Endothelial cell (in vitro differentiated cells): ENCODE data around the gene PITX1. TPM values are rescaled to one million over a fixed set of nuclear protein-coding genes. Genes with fewer than 3 reads are reported as not detected.

ENCODE experiments used
- DNase-seq: peaks from one replicate; pipeline ENCODE4 v3.0.0; 2021; ENCODE audit warnings: low spot score
- H3K27ac Mint-ChIP-seq: one replicate; pipeline ENCODE4 v1.8.0; 2021; ENCODE audit warnings: mixed read lengths, inconsistent platforms; ENCODE audit not compliant: unreplicated experiment
- H3K27me3 Mint-ChIP-seq: one replicate; pipeline ENCODE4 v1.8.0; 2021; ENCODE audit warnings: mild to moderate bottlenecking, moderate library complexity, mixed read lengths, inconsistent platforms; ENCODE audit not compliant: unreplicated experiment
- H3K36me3 Mint-ChIP-seq: one replicate; pipeline ENCODE4 v1.8.0; 2021; ENCODE audit warnings: mild to moderate bottlenecking, low read depth, mixed read lengths, inconsistent platforms; ENCODE audit not compliant: unreplicated experiment
- H3K4me1 Mint-ChIP-seq: one replicate; pipeline ENCODE4 v1.8.0; 2021; ENCODE audit warnings: mild to moderate bottlenecking, mixed read lengths, inconsistent platforms; ENCODE audit not compliant: unreplicated experiment
- H3K4me3 Mint-ChIP-seq: one replicate; pipeline ENCODE4 v1.8.0; 2021; ENCODE audit warnings: mild to moderate bottlenecking, mixed read lengths, inconsistent platforms; ENCODE audit not compliant: unreplicated experiment
- H3K9me3 Mint-ChIP-seq: one replicate; pipeline ENCODE4 v1.8.0; 2021; ENCODE audit warnings: mixed read lengths, inconsistent platforms; ENCODE audit not compliant: unreplicated experiment
- total RNA-seq: library from RNA; stranded (reverse); fragmentation: NEBNext Ultra II Directional; extraction: Animal tissue kit (Norgen Biotek cat#: 25700); gene quantifications from one replicate; pipeline ENCODE4 v1.2.1, GENCODE V29; 2021; ENCODE audit not compliant: unreplicated experiment
- TF ChIP-seq, protein P1 (sequence below): fragments of 200-600 bp; sonication (generic); IDR thresholded peaks from one replicate; pipeline ENCODE4 v1.5.0; 2021; ENCODE audit warnings: antibody characterized with exemption; ENCODE audit not compliant: unreplicated experiment

PITX1 gene
- total RNA-seq, 1 donor from 2014 or later = 0.87 TPM

DNA sequence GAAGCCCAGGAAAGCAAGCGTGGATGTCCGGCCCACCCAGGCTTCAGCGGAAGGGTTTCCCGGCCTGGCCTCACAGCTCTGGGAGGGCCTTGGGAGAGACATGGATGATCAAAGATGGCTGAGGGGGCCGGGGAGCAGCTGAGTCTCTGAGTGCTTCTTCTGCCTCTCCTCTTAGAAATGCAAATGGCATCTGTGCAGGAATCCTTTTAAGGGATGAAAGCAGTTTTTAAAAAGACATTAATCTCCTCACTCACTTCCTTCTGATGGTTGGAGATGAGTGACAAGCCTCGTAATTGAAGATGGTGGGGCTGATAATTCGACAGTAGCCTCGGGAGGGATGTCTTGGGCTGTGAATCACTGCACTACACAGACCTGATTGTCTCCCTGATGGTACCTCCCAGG is 24.3 kb upstream of the PITX1 start:
- DNase-seq = no peak
- Mint-ChIP-seq H3K4me1 (no peaks in the 10 kb centered on the region), H3K27me3 (peaks cover 9% of the 10 kb centered on the region), H3K9me3 (no peaks in the 10 kb centered on the region), H3K36me3 (no peaks in the 10 kb centered on the region), H3K27ac (no peak overlapping the region), H3K4me3 (no peak overlapping the region)
- TF ChIP-seq, protein P1, sequence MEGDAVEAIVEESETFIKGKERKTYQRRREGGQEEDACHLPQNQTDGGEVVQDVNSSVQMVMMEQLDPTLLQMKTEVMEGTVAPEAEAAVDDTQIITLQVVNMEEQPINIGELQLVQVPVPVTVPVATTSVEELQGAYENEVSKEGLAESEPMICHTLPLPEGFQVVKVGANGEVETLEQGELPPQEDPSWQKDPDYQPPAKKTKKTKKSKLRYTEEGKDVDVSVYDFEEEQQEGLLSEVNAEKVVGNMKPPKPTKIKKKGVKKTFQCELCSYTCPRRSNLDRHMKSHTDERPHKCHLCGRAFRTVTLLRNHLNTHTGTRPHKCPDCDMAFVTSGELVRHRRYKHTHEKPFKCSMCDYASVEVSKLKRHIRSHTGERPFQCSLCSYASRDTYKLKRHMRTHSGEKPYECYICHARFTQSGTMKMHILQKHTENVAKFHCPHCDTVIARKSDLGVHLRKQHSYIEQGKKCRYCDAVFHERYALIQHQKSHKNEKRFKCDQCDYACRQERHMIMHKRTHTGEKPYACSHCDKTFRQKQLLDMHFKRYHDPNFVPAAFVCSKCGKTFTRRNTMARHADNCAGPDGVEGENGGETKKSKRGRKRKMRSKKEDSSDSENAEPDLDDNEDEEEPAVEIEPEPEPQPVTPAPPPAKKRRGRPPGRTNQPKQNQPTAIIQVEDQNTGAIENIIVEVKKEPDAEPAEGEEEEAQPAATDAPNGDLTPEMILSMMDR = no peak

DNA sequence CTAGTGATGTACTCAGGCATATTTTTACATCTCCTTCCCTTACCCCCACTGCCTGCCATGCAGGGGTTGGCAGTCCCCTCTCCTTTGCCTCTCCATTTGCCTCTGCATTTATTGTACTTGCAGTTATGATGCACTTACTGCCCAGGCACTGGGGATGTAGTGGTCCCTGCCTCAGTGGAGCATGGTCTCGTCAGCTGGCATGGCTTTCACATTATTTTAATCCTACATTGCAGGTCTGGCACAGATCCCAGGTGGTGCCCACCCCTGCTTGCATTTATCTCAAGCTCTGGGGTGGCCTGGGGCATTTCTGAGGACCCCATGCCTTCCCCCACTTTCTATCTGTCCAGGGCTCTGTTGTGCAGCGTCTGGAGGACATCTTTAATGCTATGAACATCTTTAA is 23.2 kb upstream of the PITX1 start:
- H3K4me3 Mint-ChIP-seq = no peak overlapping the region
- H3K4me1 Mint-ChIP-seq = no peaks in the 10 kb centered on the region
- H3K27ac Mint-ChIP-seq = no peak overlapping the region
- peaks cover 8% of the 10 kb centered on the region for H3K27me3 Mint-ChIP-seq
- TF ChIP-seq, protein P1 = no peak
- no peak for DNase-seq
- no peaks in the 10 kb centered on the region for H3K36me3 Mint-ChIP-seq
- no peaks in the 10 kb centered on the region for H3K9me3 Mint-ChIP-seq

DNA sequence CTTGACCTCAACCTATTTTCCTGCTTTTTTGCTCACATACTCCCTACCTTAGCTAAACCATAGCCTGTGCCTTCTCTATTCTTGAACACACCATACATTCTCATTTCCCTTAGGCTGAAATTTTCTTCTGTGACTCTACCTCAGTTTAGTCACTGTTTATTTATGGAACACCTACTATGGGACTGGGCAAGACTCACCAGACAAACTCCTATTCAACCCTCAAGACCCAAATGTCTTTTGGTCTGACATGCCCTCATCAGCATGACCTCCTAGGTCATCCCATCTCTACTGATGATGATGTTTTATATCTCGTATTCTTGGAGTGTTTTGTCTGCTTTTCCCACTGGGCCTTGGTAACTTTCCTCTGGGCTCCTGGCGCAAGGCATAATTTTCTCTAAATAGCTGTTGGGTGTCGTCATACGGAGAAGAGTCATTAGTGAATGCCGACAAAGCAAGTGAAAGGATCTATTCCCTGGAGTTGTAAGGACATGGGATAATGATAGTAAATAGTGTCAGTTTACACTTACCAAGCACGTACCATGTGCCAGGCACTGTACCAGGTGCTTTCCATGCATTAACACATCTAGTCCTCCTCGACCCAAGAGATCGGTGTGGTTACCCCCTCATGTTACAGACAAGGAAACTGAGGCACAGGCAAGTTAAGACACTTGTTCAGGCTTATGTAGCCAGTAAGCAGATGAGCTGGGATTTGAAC is 22.4 kb upstream of the PITX1 start:
- H3K36me3 Mint-ChIP-seq = no peaks in the 10 kb centered on the region
- no peak overlapping the region for H3K4me3 Mint-ChIP-seq
- no peaks in the 10 kb centered on the region for H3K4me1 Mint-ChIP-seq
- no peaks in the 10 kb centered on the region for H3K9me3 Mint-ChIP-seq
- H3K27ac Mint-ChIP-seq = no peak overlapping the region
- DNase-seq = no peak
- H3K27me3 Mint-ChIP-seq = peaks cover 13% of the 10 kb centered on the region
- TF ChIP-seq, protein P1 = no peak

DNA sequence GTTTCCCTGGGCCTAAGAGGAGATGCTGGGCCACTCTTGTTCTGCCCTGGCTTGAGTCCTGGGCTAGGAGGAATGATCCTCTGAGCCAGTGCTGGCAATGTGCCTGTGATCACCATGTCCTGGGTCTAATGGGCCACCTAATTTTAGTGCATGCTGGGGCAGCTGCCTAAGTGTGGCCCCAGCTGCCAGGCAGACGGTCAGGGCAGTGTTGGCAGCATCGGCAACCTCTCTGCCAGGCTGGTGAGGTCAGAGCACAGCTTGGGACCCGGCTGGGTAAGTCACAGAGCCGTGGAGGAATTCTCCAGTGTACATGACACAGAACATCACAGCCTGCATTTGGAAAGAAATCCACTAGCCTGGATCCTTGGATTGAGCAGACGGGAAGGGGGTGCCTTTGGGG is 21.4 kb upstream of the PITX1 start:
- peaks cover 18% of the 10 kb centered on the region for H3K27me3 Mint-ChIP-seq
- H3K36me3 Mint-ChIP-seq = peaks cover 4% of the 10 kb centered on the region
- H3K27ac Mint-ChIP-seq = no peak overlapping the region
- no peak for DNase-seq
- TF ChIP-seq, protein P1 = no peak
- peaks cover 5% of the 10 kb centered on the region for H3K4me1 Mint-ChIP-seq
- H3K4me3 Mint-ChIP-seq = no peak overlapping the region
- no peaks in the 10 kb centered on the region for H3K9me3 Mint-ChIP-seq

DNA sequence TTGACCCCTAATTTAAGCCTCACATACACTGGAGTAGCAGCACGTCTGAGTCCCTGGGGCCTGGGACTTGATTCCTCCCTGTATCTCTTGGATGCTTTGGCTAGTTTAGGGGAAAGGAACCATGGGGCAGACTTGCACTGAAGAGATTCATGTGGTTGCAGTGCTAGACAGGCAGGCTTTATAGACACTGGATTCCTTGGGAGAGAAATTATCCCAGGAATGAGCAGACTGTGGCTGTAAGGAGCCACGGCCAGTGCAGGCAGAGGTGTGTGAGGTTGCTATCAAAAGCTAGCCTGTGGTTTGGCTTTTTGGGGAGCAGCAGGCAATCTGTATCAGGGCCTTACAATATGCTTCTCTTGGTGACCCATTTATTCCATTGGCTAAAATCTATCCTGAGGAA is 20.5 kb upstream of the PITX1 start:
- Mint-ChIP-seq H3K36me3 (peaks cover 4% of the 10 kb centered on the region), H3K4me3 (no peak overlapping the region), H3K27ac (no peak overlapping the region), H3K9me3 (no peaks in the 10 kb centered on the region), H3K4me1 (peaks cover 5% of the 10 kb centered on the region), H3K27me3 (peaks cover 21% of the 10 kb centered on the region)
- DNase-seq = no peak
- TF ChIP-seq, protein P1 = no peak
